ENCODE data around the gene FILIP1. TPM values are rescaled to one million over a fixed set of nuclear protein-coding genes. Genes with fewer than 3 reads are reported as not detected.

FILIP1 gene
- total and polyA plus RNA-seq, 8 donors = 14.4 to 45.2 (median 32.5) TPM

DNA sequence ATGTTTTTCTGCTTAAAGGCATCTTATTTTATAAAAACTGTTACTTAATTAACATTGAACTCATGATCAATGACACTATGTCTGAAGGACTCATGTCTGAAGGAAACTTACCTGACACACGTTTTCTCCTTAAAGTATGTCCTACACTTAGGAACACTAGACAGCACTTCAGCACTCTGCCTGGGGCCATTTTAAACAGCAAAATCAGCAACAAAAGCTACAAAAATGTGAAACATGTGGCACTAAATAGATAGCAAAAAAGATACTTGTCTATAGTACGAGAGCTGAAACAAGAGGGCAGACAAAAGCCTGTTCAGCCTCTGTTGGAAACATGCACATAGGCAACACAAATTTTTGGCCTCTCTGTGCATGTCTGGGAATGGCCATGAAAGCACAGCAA is 115.5 kb downstream of the FILIP1 start:
- intact Hi-C loops (cut with DNase I) = no loop called here

GRCh38 chr6:75377386-75377785 is 116.2 kb downstream of the FILIP1 start:
- Histone ChIP-seq H3K36me3 (no peaks in the 10 kb centered on the region), H3K4me3 (no peak overlapping the region), H3K4me1 (no peaks in the 10 kb centered on the region), H3K9me3 (no peaks in the 10 kb centered on the region), H3K27ac (no peak overlapping the region), H3K27me3 (no peaks in the 10 kb centered on the region)
- intact Hi-C loops (cut with DNase I) = no loop called here
- TF ChIP-seq, protein P1, sequence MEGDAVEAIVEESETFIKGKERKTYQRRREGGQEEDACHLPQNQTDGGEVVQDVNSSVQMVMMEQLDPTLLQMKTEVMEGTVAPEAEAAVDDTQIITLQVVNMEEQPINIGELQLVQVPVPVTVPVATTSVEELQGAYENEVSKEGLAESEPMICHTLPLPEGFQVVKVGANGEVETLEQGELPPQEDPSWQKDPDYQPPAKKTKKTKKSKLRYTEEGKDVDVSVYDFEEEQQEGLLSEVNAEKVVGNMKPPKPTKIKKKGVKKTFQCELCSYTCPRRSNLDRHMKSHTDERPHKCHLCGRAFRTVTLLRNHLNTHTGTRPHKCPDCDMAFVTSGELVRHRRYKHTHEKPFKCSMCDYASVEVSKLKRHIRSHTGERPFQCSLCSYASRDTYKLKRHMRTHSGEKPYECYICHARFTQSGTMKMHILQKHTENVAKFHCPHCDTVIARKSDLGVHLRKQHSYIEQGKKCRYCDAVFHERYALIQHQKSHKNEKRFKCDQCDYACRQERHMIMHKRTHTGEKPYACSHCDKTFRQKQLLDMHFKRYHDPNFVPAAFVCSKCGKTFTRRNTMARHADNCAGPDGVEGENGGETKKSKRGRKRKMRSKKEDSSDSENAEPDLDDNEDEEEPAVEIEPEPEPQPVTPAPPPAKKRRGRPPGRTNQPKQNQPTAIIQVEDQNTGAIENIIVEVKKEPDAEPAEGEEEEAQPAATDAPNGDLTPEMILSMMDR (IDR thresholded peaks at IDR 0.05) = no peak
- DNase-seq = no peak
- ATAC-seq = no peak

More for the DNA sequence above, 115.5 kb downstream of the FILIP1 start:
- no peaks in the 10 kb centered on the region for H3K9me3 ChIP-seq
- TF ChIP-seq, protein P1 (IDR thresholded peaks at IDR 0.05) = no peak
- no peak overlapping the region for H3K27ac ChIP-seq
- DNase-seq (no peak), ATAC-seq (no peak)
- H3K4me1 ChIP-seq = no peaks in the 10 kb centered on the region
- H3K36me3 ChIP-seq = no peaks in the 10 kb centered on the region
- H3K4me3 ChIP-seq = no peak overlapping the region
- no peaks in the 10 kb centered on the region for H3K27me3 ChIP-seq

DNA sequence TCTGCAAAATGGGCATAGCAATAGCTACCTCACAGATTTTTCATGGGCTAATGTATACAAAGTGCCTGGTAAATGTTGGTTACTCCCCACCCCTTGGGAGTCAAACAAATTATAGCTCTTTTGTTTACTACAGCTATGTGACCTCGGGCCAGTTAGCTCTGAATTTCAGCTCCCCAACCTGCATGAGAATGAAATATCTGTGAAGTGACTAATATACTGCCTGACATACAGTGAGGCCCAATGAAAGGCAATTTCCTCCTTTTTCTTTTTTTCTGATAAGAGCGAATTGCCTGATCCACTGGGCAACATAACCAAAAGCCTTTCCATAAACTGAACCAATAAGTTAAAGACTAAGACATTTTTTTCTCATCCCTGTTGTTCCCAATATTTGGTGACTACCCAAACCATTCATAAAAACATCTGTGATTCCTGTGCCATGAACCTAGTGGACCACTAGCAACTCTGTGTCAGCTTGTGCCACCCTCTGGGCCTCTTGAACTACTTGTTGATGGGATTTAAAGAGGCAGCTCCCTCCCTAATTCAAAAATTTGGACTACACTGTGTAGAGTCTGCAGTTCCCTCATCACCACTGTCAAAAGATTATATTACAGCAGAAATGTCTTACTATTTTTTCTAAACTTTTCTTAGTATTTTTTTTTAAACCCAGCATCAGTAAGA is 117.1 kb downstream of the FILIP1 start:
- ATAC-seq (no peak), DNase-seq (no peak)
- TF ChIP-seq, protein P1 (IDR thresholded peaks at IDR 0.05) = no peak
- no peaks in the 10 kb centered on the region for H3K9me3 ChIP-seq
- H3K4me3 ChIP-seq = no peak overlapping the region
- no peaks in the 10 kb centered on the region for H3K36me3 ChIP-seq
- H3K27me3 ChIP-seq = no peaks in the 10 kb centered on the region
- H3K27ac ChIP-seq = no peak overlapping the region
- H3K4me1 ChIP-seq = no peaks in the 10 kb centered on the region
- intact Hi-C loops (cut with DNase I) = no loop called here

DNA sequence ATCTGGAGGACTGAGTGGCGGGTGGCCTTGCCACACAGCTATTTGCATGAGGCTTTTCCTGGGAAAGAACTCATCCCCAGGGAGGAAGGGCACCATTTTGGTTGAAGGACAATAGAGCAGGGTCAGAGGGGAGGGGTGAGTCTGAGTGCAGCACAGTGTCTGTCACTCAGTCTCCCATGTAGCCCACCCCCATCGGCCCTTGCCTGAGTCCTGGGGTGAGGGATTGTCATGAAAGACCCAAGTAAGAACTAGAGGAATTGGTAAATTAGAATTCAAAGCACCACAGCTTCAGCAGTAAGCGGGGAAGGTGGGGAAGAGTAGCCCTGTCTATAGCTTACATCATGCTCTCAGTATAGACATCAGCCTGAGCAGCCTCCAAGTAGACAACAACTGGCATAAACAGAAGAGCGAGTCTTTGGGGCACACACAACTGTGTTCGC is 118.6 kb downstream of the FILIP1 start:
- TF ChIP-seq, protein P1 (IDR thresholded peaks at IDR 0.05) = no peak
- H3K27ac ChIP-seq = no peak overlapping the region
- H3K4me3 ChIP-seq = no peak overlapping the region
- H3K9me3 ChIP-seq = no peaks in the 10 kb centered on the region
- intact Hi-C loops (cut with DNase I) = no loop called here
- ATAC-seq = no peak
- DNase-seq = no peak
- no peaks in the 10 kb centered on the region for H3K4me1 ChIP-seq
- H3K27me3 ChIP-seq = no peaks in the 10 kb centered on the region
- no peaks in the 10 kb centered on the region for H3K36me3 ChIP-seq

DNA sequence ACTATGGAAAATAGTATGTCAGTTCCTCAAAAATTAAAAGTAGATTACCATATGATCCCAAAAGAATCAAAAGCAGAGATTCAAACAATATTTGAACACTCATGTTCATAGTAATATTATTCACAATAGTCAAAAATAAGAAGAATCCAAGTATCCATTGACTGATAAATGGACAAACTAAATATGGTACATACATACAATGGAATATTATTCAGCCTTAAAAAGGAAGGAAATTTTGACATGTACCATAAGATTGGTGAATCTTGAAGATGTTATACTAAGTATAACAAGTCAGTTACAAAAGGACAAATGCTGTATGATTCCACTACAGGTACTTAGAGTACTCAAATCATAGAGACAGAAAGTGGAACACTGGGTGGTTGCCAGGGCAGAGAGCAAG is 120.7 kb downstream of the FILIP1 start:
- Histone ChIP-seq H3K27me3 (no peaks in the 10 kb centered on the region), H3K4me3 (no peak overlapping the region), H3K36me3 (no peaks in the 10 kb centered on the region), H3K27ac (no peak overlapping the region), H3K9me3 (no peaks in the 10 kb centered on the region), H3K4me1 (peaks cover 0 to 11% of the 10 kb centered on the region in 2 donors)
- no peak for ATAC-seq
- intact Hi-C loops (cut with DNase I) = no loop called here
- TF ChIP-seq, protein P1 (IDR thresholded peaks at IDR 0.05) = no peak
- no peak for DNase-seq

Measured in left lung (tissue), 10 donors.